Gastroesophageal sphincter (tissue), 4 donors: ENCODE measurements around the gene IL9R. TPM values are rescaled to one million over a fixed set of nuclear protein-coding genes. Genes with fewer than 3 reads are reported as not detected.
"Not testable (repeated sequence)": the region's sequence is repeated elsewhere in the genome, so short reads cannot be mapped to it uniquely, and the experiment has no call there.

Source experiments
- ATAC-seq: fragments of 150-250 bp; one replicate; pipeline ENCODE4 v1.9.1; 2016; ENCODE audit warnings: mild to moderate bottlenecking, moderate library complexity
- H3K27ac ChIP-seq, 4 donors: fragments of 200-600 bp; sonication (generic) in 3 of 4; 1 replicate in 3 of 4; 2 replicates in 1 of 4; pipeline ENCODE4 v1.5.1; 2016 to 2019
- H3K27me3 ChIP-seq: fragments of 200-600 bp; sonication (generic); one replicate; pipeline ENCODE4 v1.5.1; 2019
- H3K36me3 ChIP-seq, 2 donors: fragments of 200-600 bp; sonication (generic); one replicate each; pipeline ENCODE4 v1.5.1; 2019; ENCODE audit warnings: control low read depth in 1 of 2
- H3K4me1 ChIP-seq, 3 donors: fragments of 200-600 bp; sonication (generic); 1 replicate in 2 of 3; 2 replicates in 1 of 3; pipeline ENCODE4 v1.5.1; 2016 to 2019; ENCODE audit warnings: control low read depth in 2 of 3
- H3K4me3 ChIP-seq, 2 donors: fragments of 200-600 bp; sonication (generic); one replicate each; pipeline ENCODE4 v1.5.1; 2019; ENCODE audit warnings: mild to moderate bottlenecking in 1 of 2, moderate library complexity in 1 of 2
- H3K9me3 ChIP-seq, 3 donors: fragments of 200-600 bp; sonication (generic); one replicate each; pipeline ENCODE4 v1.5.1; 2017 to 2019; ENCODE audit warnings: control low read depth in 2 of 3
- CTCF ChIP-seq, 4 experiments: fragments of 200-600 bp in 2 of 4; fragments of 450-650 bp in 2 of 4; sonication (generic) in 1 of 4; IDR thresholded peaks; one replicate each; pipeline ENCODE4 v1.5.1; 2017 to 2019; ENCODE audit warnings: antibody characterized with exemption in 4 of 4, mild to moderate bottlenecking in 2 of 4, moderate library complexity in 2 of 4
- EP300 ChIP-seq: sonication (generic); formaldehyde crosslinking; IDR thresholded peaks from one replicate; pipeline ENCODE4 v1.6.1; 2017; ENCODE audit warnings: antibody characterized with exemption, mild to moderate bottlenecking
- POLR2A ChIP-seq, 2 donors: fragments of 450-650 bp; IDR thresholded peaks; one replicate each; pipeline ENCODE4 v1.6.1; 2017; ENCODE audit warnings: antibody characterized with exemption in 2 of 2, mild to moderate bottlenecking in 2 of 2, moderate library complexity in 1 of 2
- POLR2AphosphoS5 ChIP-seq: sonication (generic); formaldehyde crosslinking; IDR thresholded peaks from one replicate; pipeline ENCODE4 v1.6.1; 2017; ENCODE audit warnings: antibody characterized with exemption
- WGBS, 2 donors: methylation state at CpG; one replicate each; pipeline ENCODE4 v1.1.5; 2018; ENCODE audit warnings: low coverage in 1 of 2; 5-methylcytosine and 5-hydroxymethylcytosine counted together
- total RNA-seq, 4 donors: library from RNA; depleted of rRNA; stranded (reverse); fragments of >200 nt; gene quantifications; one replicate each; pipeline ENCODE4 v1.1.0, GENCODE V29; 2016

Gene IL9R
- total RNA-seq, 4 donors from 2014 or later, result 0.15 to 0.32 TPM; not detected in 2

- WGBS, 2 donors, result 80 to 100% methylated on average over 1 to 2 of the region's 2 CpGs
- Histone ChIP-seq H3K27me3 (peaks cover 7% of the 10 kb centered on the region), H3K4me3 (no peak overlapping the region), H3K4me1 (no peaks in the 10 kb centered on the region), H3K9me3 (peaks cover 0 to 22% (median 0%) of the 10 kb centered on the region in 3 donors), H3K36me3 (no peaks in the 10 kb centered on the region), H3K27ac (no peak overlapping the region)
- no peak for TF ChIP-seq POLR2A (IDR thresholded peaks at IDR 0.05)
- TF ChIP-seq EP300, result no peak
- no peak for TF ChIP-seq POLR2AphosphoS5
- no peak for TF ChIP-seq CTCF (IDR thresholded peaks at IDR 0.05)
- no peak for ATAC-seq
These were observed 14.2 kb upstream of the IL9R start for GRCh38 chrX:155983326-155983725.

DNA sequence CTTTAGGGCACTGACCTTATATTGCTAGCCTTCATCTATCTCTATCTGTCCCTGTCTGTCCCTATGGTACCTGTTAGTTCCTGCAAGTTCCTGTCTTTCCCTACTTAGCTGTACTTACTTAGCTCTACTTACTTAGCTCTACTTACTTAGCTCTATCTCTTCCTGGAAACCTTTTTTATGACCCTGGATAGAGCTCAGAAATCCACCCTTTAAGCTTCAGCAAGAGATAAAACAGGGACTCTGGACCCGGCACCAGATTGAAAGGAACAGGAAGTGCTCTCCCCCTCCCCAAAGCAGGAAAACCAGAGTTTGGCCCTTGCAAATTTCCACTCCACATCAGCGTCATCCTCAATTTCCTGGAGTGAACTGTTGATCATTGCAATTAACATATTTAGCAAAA lies 12.3 kb upstream of the IL9R start:
- 38 to 49% methylated on average over 1 to 2 of the region's 2 CpGs for WGBS, 2 donors
- no peak overlapping the region for H3K4me3 ChIP-seq
- H3K9me3 ChIP-seq, result peaks cover 0 to 22% (median 0%) of the 10 kb centered on the region in 3 donors
- H3K27me3 ChIP-seq, result no peaks in the 10 kb centered on the region
- ATAC-seq, result no peak
- TF ChIP-seq POLR2A (IDR thresholded peaks at IDR 0.05) (no peak), POLR2AphosphoS5 (no peak)
- H3K27ac ChIP-seq, result no peak overlapping the region
- no peaks in the 10 kb centered on the region for H3K4me1 ChIP-seq
- H3K36me3 ChIP-seq, result no peaks in the 10 kb centered on the region

DNA sequence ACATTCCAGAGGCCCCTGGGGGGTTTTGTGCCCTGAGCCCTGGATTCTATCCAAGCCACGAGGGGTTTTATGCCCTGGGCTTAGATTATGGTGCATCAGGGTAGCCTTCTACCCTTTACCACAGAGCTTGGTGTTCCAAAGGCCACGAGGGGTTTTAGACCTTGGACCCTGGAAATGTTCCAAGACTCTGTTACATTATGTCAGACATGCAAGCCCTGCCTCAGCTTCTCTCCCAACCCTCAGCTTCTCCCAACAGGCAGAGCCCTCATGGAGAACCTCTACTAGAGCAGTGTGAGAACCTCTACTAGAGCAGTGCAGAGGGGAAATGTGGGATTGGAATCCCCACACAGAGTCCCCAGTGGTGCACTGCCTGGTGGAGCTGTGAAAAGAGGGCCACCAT lies 10.5 kb upstream of the IL9R start:
- not testable (repeated sequence) for H3K4me1 ChIP-seq, H3K27me3 ChIP-seq, H3K36me3 ChIP-seq, ATAC-seq, H3K27ac ChIP-seq, H3K4me3 ChIP-seq
- 17 to 50% methylated on average over 1 to 2 of the region's 2 CpGs for WGBS, 2 donors
- H3K9me3 ChIP-seq, result peaks cover 0 to 22% (median 0%) of the 10 kb centered on the region in 3 donors

DNA sequence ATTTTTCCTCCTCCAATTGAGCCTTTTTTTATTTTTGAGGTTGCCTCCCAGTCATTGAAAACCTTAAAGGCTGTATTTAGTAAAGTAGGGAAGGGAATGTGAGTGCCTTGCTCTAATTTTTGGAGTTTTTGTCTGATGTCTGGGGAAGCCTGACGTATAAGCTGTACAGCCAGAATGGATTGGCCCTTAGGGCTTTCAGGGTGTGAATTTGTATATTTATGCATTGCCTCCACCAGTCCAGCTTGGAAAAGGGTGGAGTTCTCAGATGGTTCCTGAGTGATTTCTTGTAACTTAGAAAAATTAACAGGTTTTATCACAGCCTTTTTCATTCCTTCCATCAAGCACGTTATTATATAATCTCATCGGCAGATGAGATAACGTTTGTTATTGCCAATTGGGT lies 8.6 kb upstream of the IL9R start:
- 70 to 92% methylated on average over 3 to 4 of the region's 4 CpGs for WGBS, 2 donors
- no peaks in the 10 kb centered on the region for H3K27me3 ChIP-seq
- no peak overlapping the region for H3K27ac ChIP-seq
- ATAC-seq, result no peak
- no peaks in the 10 kb centered on the region for H3K36me3 ChIP-seq
- TF ChIP-seq POLR2A (IDR thresholded peaks at IDR 0.05) (no peak), CTCF (IDR thresholded peaks at IDR 0.05) (no peak), EP300 (no peak), POLR2AphosphoS5 (no peak)
- no peaks in the 10 kb centered on the region for H3K4me1 ChIP-seq
- H3K9me3 ChIP-seq, result peaks cover 0 to 5% (median 0%) of the 10 kb centered on the region in 3 donors
- H3K4me3 ChIP-seq, result no peak overlapping the region

GRCh38 chrX:155993421-155993820 lies 4.1 kb upstream of the IL9R start:
- no peak for ATAC-seq
- H3K27ac ChIP-seq, result no peak overlapping the region
- H3K4me3 ChIP-seq, result no peak overlapping the region
- H3K36me3 ChIP-seq, result no peaks in the 10 kb centered on the region
- H3K9me3 ChIP-seq, result no peaks in the 10 kb centered on the region
- no peaks in the 10 kb centered on the region for H3K27me3 ChIP-seq
- 60% methylated on average over 2 of the region's 2 CpGs; no CpG with 5 or more reads in 1 of the 2 donors for WGBS, 2 donors
- no peaks in the 10 kb centered on the region for H3K4me1 ChIP-seq
- TF ChIP-seq POLR2A (IDR thresholded peaks at IDR 0.05) (no peak), EP300 (no peak), POLR2AphosphoS5 (no peak), CTCF (IDR thresholded peaks at IDR 0.05) (no peak)

- TF ChIP-seq POLR2AphosphoS5, result no peak
- TF ChIP-seq CTCF (IDR thresholded peaks at IDR 0.05), result no peak
- no peak for TF ChIP-seq POLR2A (IDR thresholded peaks at IDR 0.05)
- TF ChIP-seq EP300, result no peak
- no peak for ATAC-seq
- Histone ChIP-seq H3K9me3 (no peaks in the 10 kb centered on the region), H3K27me3 (no peaks in the 10 kb centered on the region), H3K4me1 (no peaks in the 10 kb centered on the region), H3K4me3 (no peak overlapping the region), H3K36me3 (no peaks in the 10 kb centered on the region), H3K27ac (no peak overlapping the region)
These were observed 2.1 kb upstream of the IL9R start for GRCh38 chrX:155995321-155995875.
